HG02943 (cell line): Measurements from ENCODE around the gene RPL3.

ENCODE experiments used
- ATAC-seq: cut with Tn5 transposase; IDR thresholded peaks from one replicate; pipeline ENCODE4 v1.9.1; 2021; ENCODE audit warnings: mild to moderate bottlenecking, low read depth, moderate library complexity; ENCODE audit not compliant: unreplicated experiment

Gene RPL3

GRCh38 chr22:39301108-39301507 lies 18.3 kb downstream of the RPL3 start:
- ATAC-seq, result no peak

GRCh38 chr22:39300186-39300830 lies 19.1 kb downstream of the RPL3 start:
- no peak for ATAC-seq

DNA sequence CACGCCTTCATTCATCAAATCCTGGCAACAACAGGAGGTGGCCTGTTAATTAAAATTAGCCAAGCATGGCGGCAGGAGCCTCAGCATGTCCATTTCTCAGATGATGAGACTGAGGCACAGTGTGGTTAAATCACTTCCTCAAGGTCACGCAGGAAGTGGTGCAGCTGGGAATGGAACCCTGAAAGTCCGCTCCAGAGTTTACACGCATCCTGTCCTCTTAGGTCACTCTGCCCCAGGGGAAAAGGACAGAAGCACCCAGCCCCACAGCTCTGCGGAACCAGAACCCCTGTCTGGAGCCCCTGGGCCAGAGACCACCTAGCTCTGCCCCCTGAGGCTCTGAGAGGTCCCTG lies 19.6 kb downstream of the RPL3 start:
- ATAC-seq, result no peak

- ATAC-seq, result no peak
These were observed 21.0 kb downstream of the RPL3 start for GRCh38 chr22:39298241-39298987.

GRCh38 chr22:39297490-39298240 lies 21.8 kb downstream of the RPL3 start:
- no peak for ATAC-seq

DNA sequence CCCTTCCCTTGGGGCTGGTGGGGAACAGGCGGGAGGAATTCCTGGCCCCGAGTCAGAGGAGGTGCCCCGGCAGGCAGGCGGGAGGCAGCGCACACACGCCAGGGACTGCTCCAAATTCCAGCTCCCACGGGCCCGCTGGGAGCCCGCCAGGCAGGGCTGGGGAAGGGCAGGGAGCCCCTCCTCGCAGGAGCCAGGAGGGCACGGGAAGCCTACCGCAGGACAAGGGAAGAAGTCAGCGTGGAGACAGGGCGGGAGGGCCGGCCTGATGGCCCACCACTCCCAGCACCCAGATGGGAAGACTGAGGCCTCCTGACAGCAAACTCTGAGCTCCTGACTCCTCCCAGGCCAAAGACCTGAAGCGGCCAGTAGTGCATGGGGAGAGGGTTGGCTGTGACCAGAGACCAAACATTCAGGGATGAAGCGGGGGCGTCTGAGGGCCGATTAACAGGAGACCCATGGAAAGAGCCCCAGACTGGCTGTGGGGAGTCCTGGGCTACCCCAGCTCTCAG lies 22.4 kb downstream of the RPL3 start:
- no peak for ATAC-seq

DNA sequence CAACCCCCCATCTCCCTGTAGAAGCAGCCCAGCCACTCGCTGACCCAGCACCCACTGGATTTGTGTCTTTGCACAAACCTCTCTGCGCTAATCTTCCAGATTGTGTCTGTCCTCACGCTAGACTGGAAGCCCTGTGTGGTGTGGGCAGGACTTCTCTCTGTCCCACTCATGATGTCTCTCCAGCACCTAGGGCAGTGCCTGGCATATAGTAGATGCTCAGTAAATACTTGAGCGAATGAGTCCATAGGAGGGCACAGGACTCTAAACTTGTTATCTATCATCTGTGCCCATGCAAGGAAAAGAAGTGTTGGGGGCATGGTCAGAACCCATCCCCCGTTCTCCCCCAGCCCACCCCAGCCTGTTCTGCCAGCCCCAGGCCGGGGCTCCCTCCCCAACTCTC lies 22.9 kb downstream of the RPL3 start:
- no peak for ATAC-seq

- no peak for ATAC-seq
These were observed 24.6 kb downstream of the RPL3 start for GRCh38 chr22:39294571-39295468.

- no peak for ATAC-seq
These were observed 25.6 kb downstream of the RPL3 start for GRCh38 chr22:39293766-39294368.

DNA sequence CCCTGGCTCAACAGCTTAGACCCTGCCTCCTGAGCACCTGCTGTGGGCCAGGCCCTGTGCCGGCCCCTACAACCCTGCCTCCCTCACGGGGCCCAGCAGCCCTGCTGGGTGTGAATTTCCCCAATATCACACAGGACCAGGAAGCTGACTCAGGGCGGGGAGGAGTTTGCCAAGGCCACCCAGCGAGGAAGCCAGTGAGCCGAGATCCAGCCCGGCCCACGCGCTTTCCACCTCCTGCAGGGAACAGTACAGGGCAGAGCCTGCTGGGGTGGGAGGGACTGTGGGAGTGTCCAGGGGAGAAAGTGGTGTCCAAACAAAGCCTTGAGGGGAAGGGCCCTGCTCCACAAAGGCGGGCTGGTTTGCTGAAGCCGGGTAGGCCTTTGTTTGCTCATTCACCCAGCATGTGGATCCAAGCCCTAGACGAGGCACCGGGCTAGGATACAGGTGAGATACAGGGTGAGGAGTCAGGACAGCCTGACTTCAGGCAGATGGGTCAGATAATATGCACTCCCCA lies 26.8 kb downstream of the RPL3 start:
- no peak for ATAC-seq

DNA sequence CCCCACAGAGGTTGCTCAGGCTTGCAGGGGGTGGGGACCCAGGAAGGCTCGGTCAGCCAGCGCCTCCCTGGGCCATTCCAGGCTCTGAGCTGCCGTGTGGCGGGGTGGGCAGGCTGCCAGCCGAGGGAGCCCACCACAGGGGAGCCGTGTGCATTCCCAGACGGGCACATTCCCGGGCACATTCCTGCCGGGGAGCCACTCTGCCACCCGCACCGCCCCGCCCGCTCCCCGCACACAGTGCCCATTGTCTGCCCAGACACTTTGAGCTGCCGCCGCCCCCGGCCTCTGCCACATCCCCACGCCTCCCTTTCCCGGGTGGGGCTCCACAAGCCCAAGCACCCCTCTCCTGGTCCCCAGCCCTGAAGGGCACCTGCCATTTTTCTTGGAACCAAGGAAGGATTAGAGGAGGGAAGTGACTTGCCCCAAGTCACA lies 27.4 kb downstream of the RPL3 start:
- ATAC-seq, result no peak

GRCh38 chr22:39291523-39291922 lies 27.9 kb downstream of the RPL3 start:
- ATAC-seq, result no peak

- ATAC-seq, result no peak
These were observed 28.7 kb downstream of the RPL3 start for GRCh38 chr22:39290724-39291161.

DNA sequence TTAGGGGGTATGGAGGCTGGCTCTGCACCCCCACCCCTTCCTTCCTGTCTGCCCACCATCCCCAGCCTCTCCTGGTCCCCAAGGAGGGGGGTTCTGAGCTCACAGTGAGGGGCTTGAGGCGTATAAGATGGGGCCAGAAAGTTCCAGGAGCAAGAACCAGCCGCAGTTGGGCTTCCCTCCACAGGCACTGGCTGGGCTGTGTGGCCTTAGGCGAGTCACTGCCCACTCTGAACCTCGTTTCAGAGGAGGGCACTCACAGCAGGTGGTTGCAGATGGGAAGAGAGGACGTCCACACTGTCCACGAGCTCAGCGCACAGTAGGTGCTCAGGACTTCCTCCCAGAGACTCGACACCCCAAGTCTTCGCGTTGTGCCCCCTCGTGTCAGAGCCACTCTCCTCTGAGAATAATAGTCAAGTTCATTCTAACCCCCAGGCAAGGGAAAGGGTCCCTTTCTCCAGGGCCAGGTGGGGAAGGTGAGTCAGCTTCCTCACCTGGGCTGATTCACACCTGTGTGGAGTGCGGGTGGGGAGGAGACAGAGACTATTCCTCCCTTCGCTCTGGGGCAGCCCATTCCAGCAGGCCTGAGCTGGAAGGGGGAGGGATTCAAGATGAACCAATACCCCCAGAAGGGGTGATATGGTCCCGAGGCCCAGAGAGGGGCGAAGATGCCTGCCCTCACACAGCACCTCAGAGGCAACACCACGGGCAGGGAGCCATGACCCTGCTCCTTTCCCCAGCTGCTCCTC lies 29.3 kb downstream of the RPL3 start:
- no peak for ATAC-seq

DNA sequence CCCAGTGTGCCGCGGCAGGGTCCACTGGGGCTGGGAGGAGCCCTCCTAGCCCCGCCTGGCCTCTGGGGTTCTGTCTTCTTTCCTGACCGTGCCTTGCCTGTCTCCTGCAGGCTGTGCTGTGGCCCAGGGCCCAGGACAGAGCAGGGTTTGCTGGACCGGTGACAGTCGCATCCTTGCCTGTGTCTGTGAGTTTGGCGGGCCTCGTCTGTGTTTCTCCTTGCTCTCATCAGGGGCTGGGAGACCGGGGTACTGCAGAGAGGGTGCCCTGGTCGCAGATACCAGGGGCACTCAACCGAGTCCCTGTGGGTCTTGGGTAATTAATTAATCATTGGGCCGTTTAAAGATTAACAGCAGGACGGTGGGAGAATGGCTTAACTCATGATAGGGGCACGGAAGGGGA lies 29.9 kb downstream of the RPL3 start:
- no peak for ATAC-seq

- ATAC-seq, result no peak
These were observed 31.1 kb downstream of the RPL3 start for GRCh38 chr22:39288135-39288898.

GRCh38 chr22:39287076-39287725 lies 32.2 kb downstream of the RPL3 start:
- ATAC-seq, result no peak

DNA sequence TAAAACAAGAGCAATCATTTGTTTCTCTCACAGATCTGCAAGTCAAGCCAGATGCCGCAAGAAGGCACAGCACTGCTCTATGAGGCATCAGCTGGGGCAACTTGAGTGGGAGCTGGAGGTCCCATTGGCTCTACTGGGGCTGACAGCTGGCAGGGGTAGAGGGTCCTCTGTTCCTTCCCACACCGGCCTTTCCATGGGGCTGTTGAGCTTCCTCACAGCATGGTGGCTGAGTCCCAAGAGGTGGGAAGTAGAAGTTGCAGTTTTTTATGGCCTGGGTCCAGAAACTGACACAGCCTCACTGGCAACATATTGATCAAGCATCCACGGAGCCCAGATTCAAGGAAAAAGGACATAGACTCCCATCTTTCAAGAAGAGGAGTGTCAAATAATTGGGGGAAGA lies 34.4 kb downstream of the RPL3 start:
- ATAC-seq, result no peak
